GM10266 (cell line): ENCODE measurements around the gene SBK2.

ENCODE experiments used
- DNase-seq: peaks from one replicate; pipeline ENCODE4 v3.0.0; 2012; ENCODE audit errors: extremely low spot score
- CTCF ChIP-seq: IDR thresholded peaks from 2 replicates; pipeline ENCODE4 v1.5.1; 2012; ENCODE audit warnings: mild to moderate bottlenecking, low read depth; ENCODE audit not compliant: control insufficient read depth, insufficient read depth; ENCODE audit errors: missing control alignments

The SBK2 gene

GRCh38 chr19:55495646-55496349 lies 41.1 kb downstream of the SBK2 start:
- DNase-seq, result no peak
- no peak for TF ChIP-seq CTCF

- no peak for DNase-seq
- no peak for TF ChIP-seq CTCF
Observed at GRCh38 chr19:55494172-55494761, 42.7 kb downstream of the SBK2 start.

GRCh38 chr19:55493645-55494171 lies 43.2 kb downstream of the SBK2 start:
- TF ChIP-seq CTCF, result no peak
- DNase-seq, result no peak

GRCh38 chr19:55493052-55493644 lies 43.8 kb downstream of the SBK2 start:
- no peak for TF ChIP-seq CTCF
- no peak for DNase-seq

GRCh38 chr19:55492362-55492944 lies 44.5 kb downstream of the SBK2 start:
- no peak for DNase-seq
- no peak for TF ChIP-seq CTCF

GRCh38 chr19:55491546-55492360 lies 45.2 kb downstream of the SBK2 start:
- no peak for TF ChIP-seq CTCF
- DNase-seq, result no peak
